SK-N-SH (cell line): ENCODE measurements around the gene INAFM2. TPM values are rescaled to one million over a fixed set of nuclear protein-coding genes. Genes with fewer than 3 reads are reported as not detected.

Source experiments
- CTCF ChIA-PET: fragments of 300-600, 350-600 bp; formaldehyde crosslinking; extraction: SDS; loops from one replicate; lab custom pipeline; 2021; lab: Yijun Ruan, JAX
- POLR2A ChIA-PET: fragments of 350-600 bp; sonication (Branson Sonifier 250); formaldehyde crosslinking; extraction: SDS; loops from one replicate; lab custom pipeline; 2020; ENCODE audit warnings: antibody characterized with exemption, inconsistent platforms; lab: Yijun Ruan, JAX
- DNase-seq: peaks from one replicate; pipeline ENCODE4 v3.0.0; 2012
- H2AFZ ChIP-seq: fragments of 200-600 bp; sonication (generic); 2 replicates; pipeline ENCODE4 v1.8.1; 2016; ENCODE audit warnings: antibody characterized with exemption, mild to moderate bottlenecking, low read depth
- H3F3A ChIP-seq: fragments of 200-600 bp; sonication (generic); replicated peaks from 2 replicates; pipeline ENCODE3; 2016; ENCODE audit warnings: antibody characterized with exemption, mild to moderate bottlenecking; ENCODE audit not compliant: insufficient read depth
- H3K27ac ChIP-seq, 2 experiments: fragments of 200-500 bp in 1 of 2; fragments of 200-600 bp in 1 of 2; sonication (Bioruptor generic) in 1 of 2; sonication (generic), shearing (Covaris generic) in 1 of 2; 2 replicates each; pipeline versions ENCODE4 v1.5.1 to v1.6.1; 2014 to 2016; ENCODE audit warnings: low read depth in 2 of 2, inconsistent platforms in 1 of 2, low read length in 1 of 2, mild to moderate bottlenecking in 1 of 2, mixed read lengths in 1 of 2
- H3K27me3 ChIP-seq: fragments of 200-600 bp; sonication (generic), shearing (Covaris generic); 2 replicates; pipeline ENCODE4 v1.6.1; 2016; ENCODE audit warnings: mixed run types; ENCODE audit not compliant: insufficient read depth
- H3K36me3 ChIP-seq, 2 experiments: fragments of 200-500 bp in 1 of 2; fragments of 200-600 bp in 1 of 2; sonication (Bioruptor generic) in 1 of 2; sonication (generic) in 1 of 2; replicated peaks in 1 of 2; 2 replicates each; pipeline versions ENCODE3 to v1.5.1; 2014 to 2016; ENCODE audit warnings: low read length in 1 of 2, mild to moderate bottlenecking in 1 of 2; ENCODE audit not compliant: insufficient read depth in 2 of 2, control insufficient read depth in 1 of 2
- H3K4me1 ChIP-seq, 2 experiments: fragments of 200-500 bp in 1 of 2; fragments of 200-600 bp in 1 of 2; sonication (Bioruptor generic) in 1 of 2; sonication (generic), shearing (Covaris generic) in 1 of 2; 2 replicates each; pipeline versions ENCODE4 v1.5.1 to v1.6.1; 2014 to 2016; ENCODE audit warnings: low read depth in 1 of 2, low read length in 1 of 2, mixed run types in 1 of 2; ENCODE audit not compliant: insufficient read depth in 2 of 2, control insufficient read depth in 1 of 2
- H3K4me2 ChIP-seq: fragments of 200-600 bp; sonication (generic), shearing (Covaris generic); 2 replicates; pipeline ENCODE4 v1.6.1; 2017; ENCODE audit warnings: mixed run types
- H3K4me3 ChIP-seq, 2 experiments: fragments of 200-500 bp in 1 of 2; fragments of 200-600 bp in 1 of 2; sonication (Bioruptor generic) in 1 of 2; sonication (generic), shearing (Covaris generic) in 1 of 2; 2 replicates each; pipeline versions ENCODE4 v1.5.1 to v1.8.1; 2014 to 2016; ENCODE audit warnings: low read depth in 2 of 2, inconsistent platforms in 1 of 2, low read length in 1 of 2, mild to moderate bottlenecking in 1 of 2, mixed read lengths in 1 of 2, moderate library complexity in 1 of 2
- H3K79me2 ChIP-seq: fragments of 200-600 bp; sonication (generic); 2 replicates; pipeline ENCODE4 v1.8.1; 2017; ENCODE audit warnings: mild to moderate bottlenecking; ENCODE audit not compliant: insufficient read depth
- H3K9ac ChIP-seq: fragments of 200-600 bp; sonication (generic); 2 replicates; pipeline ENCODE4 v1.6.1; 2017; ENCODE audit warnings: mixed run types
- H3K9me2 ChIP-seq: fragments of 200-600 bp; sonication (generic); 2 replicates; pipeline ENCODE4 v1.6.1; 2017; ENCODE audit warnings: mixed run types
- H3K9me3 ChIP-seq: fragments of 200-600 bp; sonication (generic); 2 replicates; pipeline ENCODE4 v1.6.1; 2017; ENCODE audit warnings: mixed run types, mild to moderate bottlenecking, moderate library complexity
- H4K20me1 ChIP-seq: fragments of 200-600 bp; sonication (generic); 2 replicates; pipeline ENCODE4 v1.6.1; 2017; ENCODE audit warnings: mild to moderate bottlenecking, mixed run types; ENCODE audit not compliant: insufficient read depth
- FOSL2 ChIP-seq: IDR thresholded peaks from 2 replicates; pipeline ENCODE4 v1.4.0; 2012; ENCODE audit warnings: low read depth, mild to moderate bottlenecking, moderate library complexity, borderline replicate concordance
- FOXM1 ChIP-seq: IDR thresholded peaks from 2 replicates; pipeline ENCODE4 v1.4.0; 2012; ENCODE audit warnings: low read depth, mild to moderate bottlenecking
- GABPA ChIP-seq: IDR thresholded peaks from 2 replicates; pipeline ENCODE4 v1.4.0; 2012; ENCODE audit warnings: low read depth, mild to moderate bottlenecking
- MEF2A ChIP-seq: IDR thresholded peaks from 2 replicates; pipeline ENCODE4 v1.4.0; 2012; ENCODE audit warnings: low read depth, borderline replicate concordance
- RAD21 ChIP-seq: IDR thresholded peaks from 2 replicates; pipeline ENCODE4 v1.6.1; 2012; ENCODE audit warnings: mild to moderate bottlenecking, low read length
- RFX5 ChIP-seq: IDR thresholded peaks from 2 replicates; pipeline ENCODE4 v1.6.1; 2012; ENCODE audit warnings: mild to moderate bottlenecking, improper control_type of control experiment, low read length
- TAF1 ChIP-seq: IDR thresholded peaks from 2 replicates; pipeline ENCODE4 v1.6.1; 2012; ENCODE audit warnings: low read depth, mild to moderate bottlenecking, low read length, moderate library complexity, borderline replicate concordance
- TCF12 ChIP-seq: IDR thresholded peaks from 2 replicates; pipeline ENCODE4 v1.4.0; 2012
- TEAD4 ChIP-seq: IDR thresholded peaks from 2 replicates; pipeline ENCODE4 v1.4.0; 2012; ENCODE audit warnings: mild to moderate bottlenecking, borderline replicate concordance; ENCODE audit not compliant: insufficient read depth
- USF1 ChIP-seq: IDR thresholded peaks from 2 replicates; pipeline ENCODE4 v1.4.0; 2012; ENCODE audit warnings: low read depth, borderline replicate concordance
- ZBTB33 ChIP-seq: IDR thresholded peaks from 2 replicates; pipeline ENCODE4 v1.4.0; 2012; ENCODE audit warnings: low read depth, borderline replicate concordance
- WGBS: methylation state at CpG from one replicate; pipeline ENCODE4 v1.1.6; 2017; ENCODE audit warnings: low lambda C conversion rate; 5-methylcytosine and 5-hydroxymethylcytosine counted together
- polyA plus RNA-seq, 3 experiments: library from polyadenylated mRNA; depleted of rRNA; stranded (reverse); fragments of >200 nt; gene quantifications; 2 replicates each; pipeline ENCODE4 v1.2.3, GENCODE V29; 2012
- TF ChIP-seq, protein P1 (sequence below): fragments of 200-600 bp; sonication (generic); IDR thresholded peaks from 2 replicates; pipeline ENCODE4 v1.6.1; 2017; ENCODE audit warnings: antibody characterized with exemption, mild to moderate bottlenecking, moderate library complexity
- TF ChIP-seq, protein P2 (sequence below): IDR thresholded peaks from 2 replicates; pipeline ENCODE4 v1.6.1; 2012; ENCODE audit warnings: mild to moderate bottlenecking, low read depth, low read length, moderate library complexity
- TF ChIP-seq, protein P3 (sequence below): IDR thresholded peaks from 2 replicates; pipeline ENCODE4; 2012
- TF ChIP-seq, protein P4 (sequence below): IDR thresholded peaks from 2 replicates; pipeline ENCODE4 v1.4.0; 2012; ENCODE audit warnings: low read depth

INAFM2 gene
- polyA plus RNA-seq, 1 of the 3 experiments (the other 2 are of a cell fraction), result 7.8 TPM

- TF ChIP-seq FOSL2 (no peak), USF1 (no peak)
These were observed 41.5 kb downstream of the INAFM2 start (continued) for GRCh38 chr15:40365016-40365415.

DNA sequence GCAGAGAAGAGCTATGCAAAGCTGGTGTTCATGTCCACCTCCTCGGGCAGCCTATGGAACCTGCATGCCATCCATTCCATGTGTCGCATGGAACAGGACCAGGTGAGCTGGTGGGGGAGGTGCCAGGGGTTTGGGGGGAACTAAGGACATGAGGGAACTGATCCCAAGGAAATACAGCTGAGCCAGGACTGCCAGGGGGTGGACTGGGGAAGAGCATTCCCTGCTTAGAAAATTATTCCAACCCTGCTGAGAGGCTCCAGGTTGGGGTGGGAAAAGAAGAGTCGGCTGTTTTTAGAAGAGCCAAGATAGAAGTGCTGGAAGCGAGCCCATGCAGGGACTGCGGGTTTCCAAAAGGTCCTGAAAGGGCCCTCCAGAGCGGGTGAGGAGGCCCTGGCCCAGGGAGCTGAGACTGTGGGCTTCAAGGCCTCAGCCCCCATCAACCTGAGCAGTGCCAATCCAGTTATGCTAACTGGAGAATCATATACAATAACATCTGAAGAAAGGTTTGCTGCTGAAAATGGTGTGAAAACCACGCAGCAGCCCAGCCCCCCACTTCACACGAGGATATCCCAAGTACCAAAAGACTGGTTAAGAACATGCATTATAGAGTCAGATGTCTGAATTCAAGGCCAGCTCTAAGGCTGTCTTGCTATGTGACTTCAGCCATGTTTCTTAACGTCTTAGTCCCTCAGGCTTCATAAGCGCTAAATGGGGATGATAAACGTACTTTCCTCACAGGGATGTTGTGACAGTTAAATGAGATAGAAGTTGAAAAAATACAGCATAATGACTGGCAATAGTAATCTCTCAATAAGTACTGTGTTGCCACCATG, 42.3 kb downstream of the INAFM2 start:
- ChIA-PET CTCF (interaction anchor here (1.2 to 70.6 kb wide), 4 partner anchors 8 to 56 kb away, joined by 3 to 2194 read pairs (median 16); partner anchors contain the start of genes ANKRD63, CCDC9B, DISP2 and INAFM2), POLR2A (interaction anchor here (0.5 to 1.2 kb wide), 2 partner anchors 25 to 124 kb away, joined by 4 to 6 read pairs; partner anchors contain the start of gene CCDC9B)

More for the DNA sequence above, 42.3 kb downstream of the INAFM2 start:
- no peak for DNase-seq
- H3K79me2 ChIP-seq, result no peaks in the 10 kb centered on the region
- TF ChIP-seq MEF2A (no peak), USF1 (no peak), FOXM1 (no peak), ZBTB33 (no peak), TEAD4 (no peak), TAF1 (no peak), RAD21 (no peak), GABPA (no peak), RFX5 (no peak), TCF12 (no peak)
- TF ChIP-seq, protein P1, sequence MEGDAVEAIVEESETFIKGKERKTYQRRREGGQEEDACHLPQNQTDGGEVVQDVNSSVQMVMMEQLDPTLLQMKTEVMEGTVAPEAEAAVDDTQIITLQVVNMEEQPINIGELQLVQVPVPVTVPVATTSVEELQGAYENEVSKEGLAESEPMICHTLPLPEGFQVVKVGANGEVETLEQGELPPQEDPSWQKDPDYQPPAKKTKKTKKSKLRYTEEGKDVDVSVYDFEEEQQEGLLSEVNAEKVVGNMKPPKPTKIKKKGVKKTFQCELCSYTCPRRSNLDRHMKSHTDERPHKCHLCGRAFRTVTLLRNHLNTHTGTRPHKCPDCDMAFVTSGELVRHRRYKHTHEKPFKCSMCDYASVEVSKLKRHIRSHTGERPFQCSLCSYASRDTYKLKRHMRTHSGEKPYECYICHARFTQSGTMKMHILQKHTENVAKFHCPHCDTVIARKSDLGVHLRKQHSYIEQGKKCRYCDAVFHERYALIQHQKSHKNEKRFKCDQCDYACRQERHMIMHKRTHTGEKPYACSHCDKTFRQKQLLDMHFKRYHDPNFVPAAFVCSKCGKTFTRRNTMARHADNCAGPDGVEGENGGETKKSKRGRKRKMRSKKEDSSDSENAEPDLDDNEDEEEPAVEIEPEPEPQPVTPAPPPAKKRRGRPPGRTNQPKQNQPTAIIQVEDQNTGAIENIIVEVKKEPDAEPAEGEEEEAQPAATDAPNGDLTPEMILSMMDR, result no peak
- TF ChIP-seq, protein P2, sequence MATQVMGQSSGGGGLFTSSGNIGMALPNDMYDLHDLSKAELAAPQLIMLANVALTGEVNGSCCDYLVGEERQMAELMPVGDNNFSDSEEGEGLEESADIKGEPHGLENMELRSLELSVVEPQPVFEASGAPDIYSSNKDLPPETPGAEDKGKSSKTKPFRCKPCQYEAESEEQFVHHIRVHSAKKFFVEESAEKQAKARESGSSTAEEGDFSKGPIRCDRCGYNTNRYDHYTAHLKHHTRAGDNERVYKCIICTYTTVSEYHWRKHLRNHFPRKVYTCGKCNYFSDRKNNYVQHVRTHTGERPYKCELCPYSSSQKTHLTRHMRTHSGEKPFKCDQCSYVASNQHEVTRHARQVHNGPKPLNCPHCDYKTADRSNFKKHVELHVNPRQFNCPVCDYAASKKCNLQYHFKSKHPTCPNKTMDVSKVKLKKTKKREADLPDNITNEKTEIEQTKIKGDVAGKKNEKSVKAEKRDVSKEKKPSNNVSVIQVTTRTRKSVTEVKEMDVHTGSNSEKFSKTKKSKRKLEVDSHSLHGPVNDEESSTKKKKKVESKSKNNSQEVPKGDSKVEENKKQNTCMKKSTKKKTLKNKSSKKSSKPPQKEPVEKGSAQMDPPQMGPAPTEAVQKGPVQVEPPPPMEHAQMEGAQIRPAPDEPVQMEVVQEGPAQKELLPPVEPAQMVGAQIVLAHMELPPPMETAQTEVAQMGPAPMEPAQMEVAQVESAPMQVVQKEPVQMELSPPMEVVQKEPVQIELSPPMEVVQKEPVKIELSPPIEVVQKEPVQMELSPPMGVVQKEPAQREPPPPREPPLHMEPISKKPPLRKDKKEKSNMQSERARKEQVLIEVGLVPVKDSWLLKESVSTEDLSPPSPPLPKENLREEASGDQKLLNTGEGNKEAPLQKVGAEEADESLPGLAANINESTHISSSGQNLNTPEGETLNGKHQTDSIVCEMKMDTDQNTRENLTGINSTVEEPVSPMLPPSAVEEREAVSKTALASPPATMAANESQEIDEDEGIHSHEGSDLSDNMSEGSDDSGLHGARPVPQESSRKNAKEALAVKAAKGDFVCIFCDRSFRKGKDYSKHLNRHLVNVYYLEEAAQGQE, result no peak
- TF ChIP-seq, protein P3, sequence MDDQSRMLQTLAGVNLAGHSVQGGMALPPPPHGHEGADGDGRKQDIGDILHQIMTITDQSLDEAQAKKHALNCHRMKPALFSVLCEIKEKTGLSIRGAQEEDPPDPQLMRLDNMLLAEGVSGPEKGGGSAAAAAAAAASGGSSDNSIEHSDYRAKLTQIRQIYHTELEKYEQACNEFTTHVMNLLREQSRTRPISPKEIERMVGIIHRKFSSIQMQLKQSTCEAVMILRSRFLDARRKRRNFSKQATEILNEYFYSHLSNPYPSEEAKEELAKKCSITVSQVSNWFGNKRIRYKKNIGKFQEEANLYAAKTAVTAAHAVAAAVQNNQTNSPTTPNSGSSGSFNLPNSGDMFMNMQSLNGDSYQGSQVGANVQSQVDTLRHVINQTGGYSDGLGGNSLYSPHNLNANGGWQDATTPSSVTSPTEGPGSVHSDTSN, result no peak
- TF ChIP-seq, protein P4, sequence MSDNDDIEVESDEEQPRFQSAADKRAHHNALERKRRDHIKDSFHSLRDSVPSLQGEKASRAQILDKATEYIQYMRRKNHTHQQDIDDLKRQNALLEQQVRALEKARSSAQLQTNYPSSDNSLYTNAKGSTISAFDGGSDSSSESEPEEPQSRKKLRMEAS, result no peak
- no peak overlapping the region for H2AFZ ChIP-seq
- H3K4me2 ChIP-seq, result no peak overlapping the region
- no peaks in the 10 kb centered on the region for H3K9me2 ChIP-seq
- peaks cover 0 to 17% of the 10 kb centered on the region in 2 experiments; a peak in 1 of 4 replicates for H3K4me1 ChIP-seq
- no peaks in the 10 kb centered on the region for H3K36me3 ChIP-seq
- no peak overlapping the region for H3K4me3 ChIP-seq
- no peaks in the 10 kb centered on the region for H3K9me3 ChIP-seq
- H3K9ac ChIP-seq, result no peak overlapping the region
- WGBS, result 79% methylated on average over 11 of the region's 11 CpGs
- H4K20me1 ChIP-seq, result no peaks in the 10 kb centered on the region
- H3K27me3 ChIP-seq, result 0 out of 2 replicates have a peak, but pooled peaks cover 1% of the 10 kb centered on the region
- H3K27ac ChIP-seq, result no peak overlapping the region
- H3F3A ChIP-seq, result no peaks in the 10 kb centered on the region
